ENCODE data around the gene ATG10.

The ATG10 gene

GRCh38 chr5:82164176-82164976 lies 192.6 kb downstream of the ATG10 start:
- peak; percentile 84 for DNase-seq (ENCODE audit: low read depth, low spot score)

DNA sequence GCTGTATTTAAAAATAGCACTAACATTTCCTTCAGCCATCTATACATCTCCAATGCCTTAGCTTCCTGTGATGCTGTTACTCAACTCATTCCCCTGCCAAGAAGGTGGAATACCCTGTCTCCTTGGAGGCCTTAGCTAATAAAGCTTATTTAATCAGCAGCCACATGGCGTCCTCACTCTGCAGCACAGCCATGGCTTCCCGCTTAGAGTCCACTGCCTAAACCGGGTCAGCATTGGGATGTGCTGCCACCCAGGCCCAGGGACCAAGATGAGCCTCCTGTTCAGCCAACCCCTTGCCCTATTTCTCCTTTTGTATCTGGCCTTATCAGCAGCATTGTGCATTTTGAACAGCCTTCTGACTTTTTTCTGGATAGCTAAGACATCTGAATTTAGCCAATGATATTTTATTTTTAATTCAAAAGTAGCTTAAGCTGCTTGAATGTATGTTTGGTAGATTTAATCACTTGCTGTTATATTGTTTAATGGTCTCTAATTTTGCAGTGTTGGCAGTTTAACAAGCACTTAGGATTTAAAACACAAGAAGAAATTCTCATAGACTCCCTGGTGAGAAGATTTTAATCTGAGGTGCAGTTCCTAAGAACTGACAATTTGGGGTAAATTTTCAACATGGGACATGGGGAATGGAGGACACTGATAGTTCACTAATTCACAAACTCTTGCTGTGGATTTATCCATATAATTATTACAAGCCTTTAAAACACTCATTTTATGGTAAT lies 193.3 kb downstream of the ATG10 start:
- peak; percentile 56 for DNase-seq (ENCODE audit: low read depth, low spot score)

DNA sequence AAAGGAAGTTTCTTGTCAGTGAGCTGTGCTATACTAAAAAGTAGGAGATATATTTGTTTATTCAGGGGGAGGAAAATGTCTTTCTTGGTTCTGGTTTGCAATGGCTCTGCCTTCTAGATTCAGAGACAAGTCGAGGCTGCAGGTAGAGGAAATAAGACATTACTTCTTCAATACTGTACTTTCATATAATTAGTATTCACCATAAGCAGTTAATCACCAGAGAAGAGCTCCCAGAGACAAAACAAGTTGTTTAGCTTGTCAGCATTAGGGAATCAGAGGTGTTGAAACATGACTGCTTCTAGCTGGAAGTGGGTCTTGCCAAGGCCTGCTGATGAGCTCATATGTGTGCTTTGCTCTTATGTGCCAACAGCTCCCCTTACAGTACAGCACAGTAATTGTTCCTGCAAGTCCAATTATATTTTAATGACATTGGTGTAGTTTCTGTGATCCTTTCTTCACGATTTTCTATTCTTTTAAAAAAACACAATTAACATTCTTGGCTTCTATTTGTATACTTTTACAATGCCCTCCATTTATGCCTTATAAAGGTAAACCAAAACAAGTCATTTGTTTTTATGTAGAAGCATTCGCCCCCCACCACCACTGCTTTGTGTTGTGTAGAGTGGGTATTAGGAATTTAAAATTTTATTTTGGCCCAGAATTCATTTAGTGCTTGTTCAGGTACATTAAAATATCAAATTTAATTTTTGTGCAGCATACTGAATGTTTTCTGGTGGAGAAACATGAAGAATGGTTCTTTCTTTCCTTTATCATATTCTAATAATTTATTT lies 194.1 kb downstream of the ATG10 start:
- peak; percentile 93 for DNase-seq (ENCODE audit: low read depth, low spot score)

- no peak for DNase-seq (ENCODE audit: low read depth, low spot score)
Measured at GRCh38 chr5:82167372-82167935, 195.6 kb downstream of the ATG10 start.

DNA sequence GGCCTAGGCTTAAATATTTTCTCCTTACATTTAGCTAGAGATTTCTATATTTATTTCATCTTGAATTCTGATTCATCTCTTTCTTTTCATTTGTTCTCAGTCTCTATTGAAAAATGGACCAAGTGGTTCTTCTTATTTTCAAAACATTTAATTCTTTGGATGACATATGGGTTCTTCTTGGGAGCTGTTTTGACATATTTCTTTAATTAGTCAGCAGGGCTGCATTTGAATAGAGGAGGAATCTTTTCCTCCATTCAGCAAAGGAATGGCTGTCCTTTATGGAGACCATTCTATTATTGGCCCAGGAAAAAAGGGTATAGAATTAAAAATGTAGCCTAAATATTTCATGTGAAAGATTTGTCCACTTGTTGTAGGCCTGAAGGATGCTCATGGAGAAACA lies 196.5 kb downstream of the ATG10 start:
- DNase-seq (ENCODE audit: low read depth, low spot score) = peak; percentile 10

DNA sequence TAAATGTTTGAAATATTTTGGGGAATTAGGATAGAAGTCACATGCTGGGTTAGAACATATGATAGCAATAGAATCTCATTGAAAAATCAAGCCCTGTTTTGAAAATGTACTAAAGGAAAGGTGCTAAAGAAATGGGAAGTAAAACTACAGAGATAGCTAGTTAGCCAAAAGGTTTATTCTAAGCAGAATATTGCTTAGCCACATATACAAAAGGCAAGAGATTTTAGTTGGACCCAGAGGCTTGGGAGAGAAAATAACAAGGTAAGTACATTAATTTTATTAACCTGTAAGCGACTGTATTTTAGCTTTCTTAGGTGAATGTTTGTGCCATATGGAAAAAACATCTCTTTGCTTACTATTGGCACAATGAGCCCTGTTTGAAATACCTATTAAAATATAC lies 198.1 kb downstream of the ATG10 start:
- DNase-seq (ENCODE audit: low read depth, low spot score) = no peak

DNA sequence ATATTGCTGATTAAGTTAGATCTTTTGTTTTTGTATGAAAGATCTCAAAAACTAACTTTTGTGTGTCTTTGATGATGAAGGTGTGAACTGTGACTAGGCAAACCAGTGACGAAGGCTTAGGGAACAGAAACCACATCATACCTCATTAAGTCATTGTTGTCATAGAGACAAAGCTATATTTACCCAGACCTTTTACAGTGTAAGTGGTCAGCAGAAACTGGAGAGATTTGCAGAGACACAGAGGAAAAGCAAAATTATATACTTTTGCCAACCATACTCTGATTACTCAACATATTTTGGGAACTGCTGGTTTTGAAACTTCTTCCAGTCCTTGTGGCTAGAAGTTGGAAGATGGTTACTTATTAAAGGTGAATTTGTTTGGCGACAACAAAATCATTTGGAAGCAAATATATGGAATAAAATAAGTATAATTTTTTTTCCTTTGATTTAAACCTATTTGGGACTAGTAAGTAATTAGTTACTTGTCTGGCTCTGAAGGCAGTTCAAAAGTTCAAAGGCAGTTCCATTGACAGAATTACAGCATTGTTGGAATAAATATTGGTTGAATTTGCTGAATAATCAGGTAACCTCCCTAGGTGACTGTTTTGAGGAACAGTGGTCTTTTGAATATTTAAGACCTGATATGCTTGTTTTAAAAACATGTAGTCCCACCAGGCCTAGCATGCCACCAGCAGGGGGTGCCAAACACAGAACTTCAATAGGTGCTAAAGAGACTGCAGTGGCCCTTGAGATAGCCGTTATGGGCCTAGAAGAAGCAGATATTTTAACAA lies 202.5 kb downstream of the ATG10 start:
- DNase-seq (ENCODE audit: low read depth, low spot score) = peak; percentile 85

DNA sequence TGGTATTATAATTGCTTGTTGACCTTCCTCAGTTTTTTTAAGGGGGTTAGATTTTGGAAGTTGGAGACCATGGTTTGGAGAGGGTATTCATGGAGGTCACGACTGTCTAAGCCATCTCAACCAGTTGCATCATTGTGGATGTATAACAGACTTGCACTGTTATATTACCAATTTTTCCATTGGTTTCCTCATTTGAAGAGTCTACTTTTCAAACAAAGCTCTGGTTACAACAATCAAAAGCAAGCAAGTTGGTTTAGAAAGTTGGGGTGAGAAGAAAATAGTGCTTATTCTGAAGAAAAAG lies 203.0 kb downstream of the ATG10 start:
- DNase-seq (ENCODE audit: low read depth, low spot score) = no peak

DNA sequence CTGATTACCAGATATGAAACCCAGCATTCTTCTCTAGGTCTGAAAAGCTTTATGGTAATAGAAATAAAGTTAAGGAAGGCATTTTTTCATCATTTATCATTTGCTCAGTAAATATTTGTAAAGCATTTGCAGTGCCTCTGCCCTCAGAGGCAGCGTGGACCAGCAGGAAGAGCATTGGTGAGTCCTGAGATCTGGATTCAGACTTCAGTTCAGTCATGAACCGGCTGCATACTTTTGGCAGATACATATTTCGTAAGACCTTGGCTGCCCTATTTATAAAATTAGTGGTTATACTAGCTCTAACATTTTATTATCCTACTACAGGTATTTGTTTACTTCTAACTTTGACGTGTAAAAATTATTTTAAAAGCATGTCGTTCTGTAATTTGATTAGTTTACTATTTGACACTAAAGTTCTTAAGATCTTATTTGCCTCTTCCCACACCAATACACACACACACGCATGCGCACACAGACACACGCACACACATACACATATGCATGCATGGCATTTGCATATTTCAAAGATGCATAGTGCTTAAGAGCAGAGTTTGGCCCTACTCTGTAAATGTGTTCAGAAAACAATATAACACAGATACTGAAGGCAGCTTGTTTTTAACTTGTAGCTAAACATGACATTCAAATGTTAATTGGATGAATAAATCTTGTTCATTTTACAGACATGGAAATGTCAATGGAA lies 204.4 kb downstream of the ATG10 start:
- DNase-seq (ENCODE audit: low read depth, low spot score) = no peak

GRCh38 chr5:82178378-82178777 lies 206.6 kb downstream of the ATG10 start:
- no peak for DNase-seq (ENCODE audit: low read depth, low spot score)

DNA sequence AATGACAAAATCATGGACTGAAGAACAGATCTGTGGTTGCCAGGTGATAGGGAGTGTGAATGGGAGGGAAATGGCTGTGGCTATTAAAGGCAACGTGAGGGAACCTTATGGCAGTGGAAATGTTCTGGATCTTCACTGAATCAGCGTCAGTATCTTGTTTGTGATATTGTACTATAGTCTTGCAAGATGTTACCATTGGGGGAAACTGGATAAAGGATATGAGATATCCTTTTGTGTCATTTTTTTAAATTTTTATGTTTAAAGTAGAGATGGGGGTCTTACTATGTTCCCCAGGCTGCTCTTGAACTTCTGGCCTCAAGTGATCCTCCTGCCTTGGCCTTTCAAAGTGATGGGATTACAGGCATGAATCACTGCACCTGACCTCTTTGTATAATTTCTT lies 210.8 kb downstream of the ATG10 start:
- DNase-seq (ENCODE audit: low read depth, low spot score) = no peak

GRCh38 chr5:82183828-82184227 lies 212.0 kb downstream of the ATG10 start:
- no peak for DNase-seq (ENCODE audit: low read depth, low spot score)

DNA sequence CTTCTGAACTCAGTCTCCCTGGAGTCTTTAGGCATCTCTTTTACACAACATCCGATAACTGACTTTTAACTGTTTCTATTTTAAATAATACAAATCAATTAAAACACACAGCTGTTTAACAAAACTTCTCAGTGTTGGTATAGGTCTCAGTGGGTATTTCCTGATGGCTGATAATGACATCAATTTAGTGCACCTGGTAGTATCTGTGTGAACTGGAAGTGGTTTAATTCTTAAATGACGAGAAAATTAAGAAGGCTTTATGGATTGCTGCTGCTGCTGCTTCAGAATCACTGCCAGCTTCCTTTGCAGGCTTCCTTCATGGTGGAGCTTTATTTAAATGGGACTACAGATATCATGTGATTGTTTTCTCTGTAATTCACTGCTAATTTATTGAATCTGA lies 214.0 kb downstream of the ATG10 start:
- DNase-seq (ENCODE audit: low read depth, low spot score) = no peak

- no peak for DNase-seq (ENCODE audit: low read depth, low spot score)
Measured at GRCh38 chr5:82197550-82197949, 225.7 kb downstream of the ATG10 start.

DNA sequence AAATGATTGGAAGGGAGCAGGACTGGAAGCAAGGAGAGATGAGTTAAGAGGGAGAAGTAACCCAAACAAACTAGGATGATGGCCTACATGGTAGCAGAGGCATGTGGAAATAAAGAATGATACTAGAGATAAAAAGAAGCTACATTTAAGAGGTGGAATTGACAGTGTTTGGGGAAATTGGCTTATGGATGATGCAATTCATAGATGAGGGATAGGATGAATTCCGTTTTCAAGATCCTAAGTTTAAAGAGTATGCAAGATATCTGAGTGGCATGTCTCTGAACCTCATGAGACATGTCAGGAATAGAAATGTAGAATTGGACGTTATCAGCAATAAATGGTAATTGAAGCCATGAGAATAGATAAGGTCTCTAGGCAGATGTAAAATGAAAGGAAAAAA lies 232.7 kb downstream of the ATG10 start:
- DNase-seq (ENCODE audit: low read depth, low spot score) = no peak

DNA sequence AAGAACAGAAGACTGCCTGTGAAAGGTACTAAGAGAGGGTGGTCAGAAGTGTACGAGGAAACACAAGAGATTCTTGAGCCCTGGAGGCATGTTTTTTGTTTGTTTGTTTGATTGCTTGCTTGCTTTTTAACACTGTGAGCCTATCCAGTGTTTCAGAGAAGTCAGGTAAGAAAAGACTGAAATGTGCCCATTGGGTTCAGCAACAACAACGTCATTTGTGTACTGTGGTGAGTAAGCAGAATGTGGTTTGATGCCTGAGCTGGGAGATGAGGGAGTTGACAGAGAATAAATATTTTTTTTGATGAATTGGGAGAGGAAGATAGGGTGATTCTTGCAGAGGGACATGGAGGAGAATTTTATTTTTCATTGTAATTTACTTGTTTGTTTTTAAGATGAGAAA lies 233.2 kb downstream of the ATG10 start:
- no peak for DNase-seq (ENCODE audit: low read depth, low spot score)

DNA sequence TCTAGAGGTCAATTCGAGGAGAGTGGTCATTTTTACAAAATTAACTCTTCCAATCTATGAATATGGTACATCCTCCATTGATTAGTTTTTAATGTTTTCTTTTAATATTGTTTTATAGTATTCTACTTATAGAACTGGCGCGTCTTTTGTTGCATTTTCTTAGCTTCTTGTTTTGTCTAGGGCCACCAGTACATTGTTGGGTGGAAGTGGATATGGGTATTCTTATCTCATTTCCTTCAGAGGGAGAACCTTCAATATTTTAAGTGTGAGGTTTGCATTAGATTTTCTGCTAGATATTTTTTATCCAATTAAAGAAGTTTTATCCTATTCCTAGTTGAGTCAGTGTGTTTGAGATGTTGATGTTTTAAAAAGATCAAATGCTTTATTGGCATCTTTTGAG lies 236.5 kb downstream of the ATG10 start:
- DNase-seq (ENCODE audit: low read depth, low spot score) = no peak

- DNase-seq (ENCODE audit: low read depth, low spot score) = no peak
Measured at GRCh38 chr5:82211855-82212572, 240.2 kb downstream of the ATG10 start.

- DNase-seq (ENCODE audit: low read depth, low spot score) = no peak
Measured at GRCh38 chr5:82217917-82218316, 246.1 kb downstream of the ATG10 start.

Data from astrocyte of the hippocampus (primary cell).